Type B pancreatic cell (in vitro differentiated cells): ENCODE data around the gene CIB4. TPM values are rescaled to one million over a fixed set of nuclear protein-coding genes. Genes with fewer than 3 reads are reported as not detected.

Source experiments
- DNase-seq: peaks from one replicate; pipeline ENCODE4 v3.0.0; 2021; ENCODE audit warnings: mixed read lengths; ENCODE audit not compliant: unreplicated experiment; ENCODE audit errors: extremely low spot score
- H3K27ac Mint-ChIP-seq: 2 replicates; pipeline ENCODE4 v1.8.0; 2021; ENCODE audit warnings: mild to moderate bottlenecking, mixed read lengths
- H3K27me3 Mint-ChIP-seq: 2 replicates; pipeline ENCODE4 v1.8.0; 2021; ENCODE audit warnings: mixed read lengths
- H3K36me3 Mint-ChIP-seq: 2 replicates; pipeline ENCODE4 v1.8.0; 2021; ENCODE audit warnings: mixed read lengths
- H3K4me1 Mint-ChIP-seq: one replicate; pipeline ENCODE4 v1.8.0; 2021; ENCODE audit warnings: mixed read lengths; ENCODE audit not compliant: unreplicated experiment
- H3K4me3 Mint-ChIP-seq: 2 replicates; pipeline ENCODE4 v1.8.0; 2021; ENCODE audit warnings: mild to moderate bottlenecking, mixed read lengths
- H3K9me3 Mint-ChIP-seq: 2 replicates; pipeline ENCODE4 v1.8.0; 2021; ENCODE audit warnings: mixed read lengths
- CTCF ChIP-seq: fragments of 200-600 bp; sonication (generic); conservative IDR thresholded peaks from 2 replicates; pipeline ENCODE4 v1.5.0; 2021; ENCODE audit warnings: antibody characterized with exemption, mild to moderate bottlenecking
- total RNA-seq: library from RNA; stranded (reverse); gene quantifications from 2 replicates; pipeline ENCODE4 v1.2.1, GENCODE V29; 2021; ENCODE audit warnings: low replicate concordance

The CIB4 gene
- total RNA-seq, 1 donor from 2014 or later, result not detected

- Mint-ChIP-seq H3K4me3 (no peak overlapping the region), H3K9me3 (no peaks in the 10 kb centered on the region), H3K36me3 (no peaks in the 10 kb centered on the region), H3K4me1 (peaks cover 28% of the 10 kb centered on the region), H3K27me3 (peaks cover 43% of the 10 kb centered on the region), H3K27ac (no peak overlapping the region)
- TF ChIP-seq CTCF, result no peak
- DNase-seq, result peak; percentile 52
These were observed 22.6 kb downstream of the CIB4 start for GRCh38 chr2:26618611-26619010.

GRCh38 chr2:26617588-26618083 is 23.5 kb downstream of the CIB4 start:
- H3K4me1 Mint-ChIP-seq, result peaks cover 33% of the 10 kb centered on the region
- H3K36me3 Mint-ChIP-seq, result no peaks in the 10 kb centered on the region
- no peak for TF ChIP-seq CTCF
- no peak overlapping the region for H3K4me3 Mint-ChIP-seq
- DNase-seq, result peak; percentile 56
- H3K9me3 Mint-ChIP-seq, result no peaks in the 10 kb centered on the region
- peaks cover 43% of the 10 kb centered on the region for H3K27me3 Mint-ChIP-seq
- H3K27ac Mint-ChIP-seq, result no peak overlapping the region

- TF ChIP-seq CTCF, result no peak
- no peak overlapping the region for H3K4me3 Mint-ChIP-seq
- peaks cover 39% of the 10 kb centered on the region for H3K4me1 Mint-ChIP-seq
- no peaks in the 10 kb centered on the region for H3K36me3 Mint-ChIP-seq
- no peaks in the 10 kb centered on the region for H3K9me3 Mint-ChIP-seq
- H3K27me3 Mint-ChIP-seq, result peaks cover 43% of the 10 kb centered on the region
- H3K27ac Mint-ChIP-seq, result no peak overlapping the region
- no peak for DNase-seq
These were observed 24.2 kb downstream of the CIB4 start for GRCh38 chr2:26616706-26617587.

GRCh38 chr2:26615860-26616705 is 25.1 kb downstream of the CIB4 start:
- no peak overlapping the region for H3K27ac Mint-ChIP-seq
- H3K4me3 Mint-ChIP-seq, result no peak overlapping the region
- no peak for TF ChIP-seq CTCF
- H3K36me3 Mint-ChIP-seq, result no peaks in the 10 kb centered on the region
- H3K27me3 Mint-ChIP-seq, result peaks cover 37% of the 10 kb centered on the region
- DNase-seq, result peak; percentile 58
- peaks cover 43% of the 10 kb centered on the region for H3K4me1 Mint-ChIP-seq
- no peaks in the 10 kb centered on the region for H3K9me3 Mint-ChIP-seq

- Mint-ChIP-seq H3K27me3 (peaks cover 30% of the 10 kb centered on the region), H3K9me3 (no peaks in the 10 kb centered on the region), H3K4me3 (no peak overlapping the region), H3K27ac (no peak overlapping the region), H3K36me3 (no peaks in the 10 kb centered on the region), H3K4me1 (peaks cover 49% of the 10 kb centered on the region)
- no peak for TF ChIP-seq CTCF
- no peak for DNase-seq
These were observed 25.8 kb downstream of the CIB4 start for GRCh38 chr2:26615336-26615859.
